HuH-7.5 (cell line): ENCODE data around the gene NR5A1.

Experiments used
- DNase-seq: peaks from one replicate; pipeline ENCODE4 v3.0.0; 2011; ENCODE audit warnings: low spot score

Gene NR5A1

DNA sequence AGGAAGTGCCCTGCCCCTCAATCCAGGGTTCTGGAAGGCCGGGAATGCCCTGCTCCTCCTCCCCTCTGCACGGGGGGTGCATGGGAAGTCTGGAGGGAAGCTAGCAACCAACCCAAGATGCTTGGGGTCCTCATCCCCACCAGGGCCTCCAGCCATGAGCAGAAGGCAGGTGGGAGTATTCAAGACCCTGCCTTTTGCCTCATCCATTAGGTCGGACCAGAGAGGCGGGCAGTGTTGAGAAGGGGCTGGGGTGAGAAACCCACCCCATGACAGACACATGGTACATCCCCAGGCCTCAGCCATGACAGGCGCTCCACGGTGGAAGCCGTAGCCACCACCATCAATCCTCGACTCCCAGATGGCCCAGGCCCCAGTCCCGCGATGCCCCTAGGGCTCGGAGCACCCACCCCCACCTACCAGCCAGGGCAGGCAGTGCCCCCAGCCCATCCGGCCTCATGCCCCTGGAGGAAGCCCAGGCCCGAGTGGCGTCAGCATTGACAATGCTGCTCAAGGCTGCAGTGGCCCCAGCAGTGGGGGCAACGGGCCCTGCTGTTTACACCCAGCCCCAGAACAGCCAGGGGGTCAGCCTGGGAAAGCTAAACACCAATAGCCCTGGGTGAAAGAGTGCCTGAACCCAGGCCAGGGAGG is 8.6 kb downstream of the NR5A1 start:
- no peak for DNase-seq

GRCh38 chr9:124498040-124498439 is 9.2 kb downstream of the NR5A1 start:
- DNase-seq = no peak

DNA sequence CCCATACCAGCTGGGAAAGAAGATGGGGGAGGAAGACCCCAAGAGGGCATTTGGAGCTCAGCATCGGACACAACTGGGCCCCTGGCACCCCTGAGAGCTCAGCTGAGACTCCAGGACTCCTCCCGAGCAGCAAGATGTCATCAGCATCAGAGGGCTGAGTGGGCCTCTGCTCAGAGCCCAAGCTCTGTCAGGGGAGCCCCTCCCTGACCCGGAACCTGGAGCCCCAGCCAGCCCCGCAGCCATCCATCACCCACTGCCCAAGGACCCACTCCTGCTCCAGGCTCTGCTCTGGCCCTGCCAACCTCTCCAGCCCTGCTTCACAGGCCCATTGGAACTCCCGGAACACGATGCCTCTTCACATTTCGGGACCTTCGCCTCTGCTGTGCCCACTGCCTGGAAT is 9.8 kb downstream of the NR5A1 start:
- no peak for DNase-seq

GRCh38 chr9:124496463-124496862 is 10.7 kb downstream of the NR5A1 start:
- DNase-seq = no peak

- DNase-seq = no peak
These were observed 11.1 kb downstream of the NR5A1 start for GRCh38 chr9:124496075-124496449.

DNA sequence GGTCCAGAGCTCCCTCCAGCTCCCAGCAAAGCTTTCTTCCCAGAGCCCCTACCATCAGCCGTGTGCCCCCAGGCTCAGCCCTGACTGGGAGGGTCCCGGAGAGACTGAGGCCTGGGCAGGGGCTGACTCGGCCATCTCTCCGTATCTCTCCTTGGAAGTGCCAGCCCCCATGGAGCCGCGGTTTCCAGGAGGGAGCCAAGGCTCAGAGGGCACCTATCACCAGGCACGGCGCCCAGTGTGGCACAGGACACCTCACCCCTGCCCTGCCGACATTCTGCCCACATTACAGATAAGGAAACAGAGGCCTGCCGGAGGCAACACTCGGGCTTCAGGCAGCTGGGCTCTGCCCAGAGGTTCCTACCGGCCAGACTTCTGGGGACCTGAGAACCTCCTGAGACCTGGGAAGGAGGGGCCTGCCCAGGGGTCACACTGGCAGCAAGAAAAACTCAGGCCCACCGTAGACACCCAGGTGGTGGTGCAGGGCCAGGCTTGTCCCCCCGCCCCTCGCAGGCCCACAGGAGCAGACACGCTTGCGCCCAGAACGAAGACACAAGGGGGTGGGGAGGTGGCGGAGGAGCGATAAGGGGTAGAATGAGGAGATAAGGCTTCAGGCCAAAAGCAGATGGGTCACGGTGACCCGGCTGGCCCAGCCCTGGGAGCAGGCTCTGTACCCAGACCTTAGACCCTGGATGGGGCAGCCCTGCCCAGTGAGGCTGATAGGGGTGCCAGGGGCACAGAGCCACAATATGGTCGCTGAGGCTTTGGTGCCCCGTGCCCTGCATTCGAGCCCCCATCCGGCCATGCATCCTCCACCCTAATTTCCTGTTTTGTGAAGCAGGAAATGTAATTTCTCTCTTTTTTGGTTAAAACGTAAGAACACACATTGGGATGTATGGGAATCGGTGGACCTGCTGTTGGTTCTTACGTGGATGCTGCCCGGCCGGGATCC is 11.8 kb downstream of the NR5A1 start:
- DNase-seq = no peak

- no peak for DNase-seq
These were observed 13.3 kb downstream of the NR5A1 start for GRCh38 chr9:124493794-124494479.

GRCh38 chr9:124493218-124493617 is 14.0 kb downstream of the NR5A1 start:
- no peak for DNase-seq

DNA sequence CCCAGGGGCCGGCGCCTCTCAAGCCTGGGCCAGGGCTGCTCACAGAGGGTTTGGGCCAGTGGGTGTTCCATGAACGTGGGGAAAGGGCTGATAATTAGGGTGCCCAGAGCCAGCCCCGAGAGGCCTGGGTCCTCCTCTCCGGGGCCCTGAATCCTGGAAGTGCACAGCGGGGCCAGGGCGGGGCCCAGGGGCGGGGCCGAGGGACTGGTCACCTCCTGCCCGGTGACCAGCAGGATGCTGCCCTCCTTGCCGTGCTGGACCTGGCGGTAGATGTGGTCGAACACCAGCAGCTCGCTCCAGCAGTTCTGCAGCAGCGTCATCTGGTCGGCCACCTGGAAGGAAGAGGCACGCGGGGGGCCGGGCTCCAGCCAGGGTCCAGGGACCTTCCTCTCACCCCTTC is 14.4 kb downstream of the NR5A1 start:
- no peak for DNase-seq

- no peak for DNase-seq
These were observed 15.9 kb downstream of the NR5A1 start for GRCh38 chr9:124491049-124491975.

DNA sequence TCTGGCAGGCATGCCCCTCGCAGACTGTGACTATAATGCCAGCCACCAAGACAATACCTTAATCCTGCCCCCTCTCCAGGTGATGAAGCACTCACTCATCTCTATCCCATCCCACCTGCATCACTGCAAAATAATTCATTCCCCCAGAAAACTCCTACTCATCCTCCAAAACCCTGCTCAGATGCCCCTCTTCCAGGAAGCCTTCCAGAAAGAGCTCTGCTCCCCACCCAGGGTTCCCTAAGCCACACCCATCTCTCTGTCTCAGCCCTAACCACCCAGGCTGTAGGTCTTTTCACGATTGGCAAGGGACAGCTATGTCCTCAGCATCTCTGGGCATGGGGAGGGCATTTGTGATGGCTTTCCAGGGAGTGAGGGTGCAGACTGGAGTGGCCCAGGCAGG is 17.2 kb downstream of the NR5A1 start:
- DNase-seq = no peak

- DNase-seq = no peak
These were observed 18.0 kb downstream of the NR5A1 start for GRCh38 chr9:124489222-124489621.

GRCh38 chr9:124488641-124489210 is 18.5 kb downstream of the NR5A1 start:
- DNase-seq = no peak

GRCh38 chr9:124487260-124488182 is 19.7 kb downstream of the NR5A1 start:
- DNase-seq = no peak

DNA sequence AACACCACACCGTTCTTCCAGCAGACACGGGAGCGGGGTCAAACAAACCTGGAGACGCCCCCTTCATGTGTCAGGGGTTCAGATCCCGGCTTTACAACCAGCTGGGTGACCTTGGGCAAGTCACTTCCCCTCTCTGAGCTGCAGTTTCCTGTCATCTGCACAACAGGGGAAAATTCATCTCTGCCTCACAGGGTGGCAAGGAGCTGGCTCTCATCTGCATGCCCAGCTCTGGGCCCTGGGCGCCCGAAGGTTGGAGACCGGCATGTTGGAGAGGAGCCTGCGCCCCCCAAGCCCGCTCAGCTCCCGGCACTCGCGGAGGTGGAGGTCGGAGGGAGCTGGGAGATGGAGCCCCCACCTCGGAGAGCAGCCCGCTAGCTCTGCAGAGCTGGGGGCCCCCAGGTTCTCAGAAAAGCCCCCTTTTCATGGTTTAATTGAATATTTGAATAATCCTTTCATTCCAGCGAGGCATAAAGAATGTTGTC is 20.4 kb downstream of the NR5A1 start:
- DNase-seq = no peak

- DNase-seq = no peak
These were observed 21.3 kb downstream of the NR5A1 start for GRCh38 chr9:124485936-124486335.

- DNase-seq = no peak
These were observed 22.0 kb downstream of the NR5A1 start for GRCh38 chr9:124485201-124485600.

GRCh38 chr9:124483481-124483880 is 23.7 kb downstream of the NR5A1 start:
- no peak for DNase-seq

- no peak for DNase-seq
These were observed 24.7 kb downstream of the NR5A1 start for GRCh38 chr9:124482431-124483031.

GRCh38 chr9:124481115-124481514 is 26.1 kb downstream of the NR5A1 start:
- DNase-seq = no peak
